Adrenal gland (tissue), 5 donors: ENCODE measurements around the gene RGS19.

Experiments
- POLR2A ChIP-seq, 2 donors: fragments of 450-650 bp; IDR thresholded peaks; one replicate each; pipeline ENCODE4 v1.6.1; 2017; ENCODE audit warnings: antibody characterized with exemption in 2 of 2, mild to moderate bottlenecking in 2 of 2, moderate library complexity in 1 of 2
- TF ChIP-seq, protein P1 (sequence below), 6 experiments: fragments of 450-650 bp in 4 of 6; fragments of 200-600 bp in 2 of 6; sonication (generic) in 1 of 6; IDR thresholded peaks; 1 replicate in 5 of 6; 2 replicates in 1 of 6; pipeline versions ENCODE4 v1.5.1 to v1.8.0; 2016 to 2021; ENCODE audit warnings: antibody characterized with exemption in 6 of 6, mild to moderate bottlenecking in 2 of 6, moderate library complexity in 1 of 6
- donor health status: DM: no; HTN: no; CAD: no.

- TF ChIP-seq, protein P1, sequence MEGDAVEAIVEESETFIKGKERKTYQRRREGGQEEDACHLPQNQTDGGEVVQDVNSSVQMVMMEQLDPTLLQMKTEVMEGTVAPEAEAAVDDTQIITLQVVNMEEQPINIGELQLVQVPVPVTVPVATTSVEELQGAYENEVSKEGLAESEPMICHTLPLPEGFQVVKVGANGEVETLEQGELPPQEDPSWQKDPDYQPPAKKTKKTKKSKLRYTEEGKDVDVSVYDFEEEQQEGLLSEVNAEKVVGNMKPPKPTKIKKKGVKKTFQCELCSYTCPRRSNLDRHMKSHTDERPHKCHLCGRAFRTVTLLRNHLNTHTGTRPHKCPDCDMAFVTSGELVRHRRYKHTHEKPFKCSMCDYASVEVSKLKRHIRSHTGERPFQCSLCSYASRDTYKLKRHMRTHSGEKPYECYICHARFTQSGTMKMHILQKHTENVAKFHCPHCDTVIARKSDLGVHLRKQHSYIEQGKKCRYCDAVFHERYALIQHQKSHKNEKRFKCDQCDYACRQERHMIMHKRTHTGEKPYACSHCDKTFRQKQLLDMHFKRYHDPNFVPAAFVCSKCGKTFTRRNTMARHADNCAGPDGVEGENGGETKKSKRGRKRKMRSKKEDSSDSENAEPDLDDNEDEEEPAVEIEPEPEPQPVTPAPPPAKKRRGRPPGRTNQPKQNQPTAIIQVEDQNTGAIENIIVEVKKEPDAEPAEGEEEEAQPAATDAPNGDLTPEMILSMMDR (IDR thresholded peaks at IDR 0.05): no peak
- no peak for TF ChIP-seq POLR2A (IDR thresholded peaks at IDR 0.05)
Measured at GRCh38 chr20:64113444-64113775, 34.1 kb upstream of the RGS19 start.
